Activated effector memory CD4-positive, alpha-beta T cell treated with anti-CD3 and anti-CD28 coated beads, Interleukin-2, amount 50 U/mL, for 16 hours (primary cell): Measurements from ENCODE around the gene PDE6B.

ENCODE experiments used
- DNase-seq: peaks from one replicate; pipeline ENCODE4 v3.0.0-alpha.2; 2020

PDE6B gene

GRCh38 chr4:601612-602558 is 23.5 kb upstream of the PDE6B start:
- peak; percentile 24 for DNase-seq

- DNase-seq, result peak; percentile 79
These were observed 22.8 kb upstream of the PDE6B start for GRCh38 chr4:602559-602942.

GRCh38 chr4:604131-604530 is 21.2 kb upstream of the PDE6B start:
- peak; percentile 28 for DNase-seq

- DNase-seq, result peak; percentile 4
These were observed 19.5 kb upstream of the PDE6B start for GRCh38 chr4:605702-606425.

- peak; percentile 24 for DNase-seq
These were observed 17.1 kb upstream of the PDE6B start for GRCh38 chr4:608236-608635.

GRCh38 chr4:609400-610050 is 15.8 kb upstream of the PDE6B start:
- DNase-seq, result peak; percentile 30

- DNase-seq, result peak; percentile 57
These were observed 14.7 kb upstream of the PDE6B start for GRCh38 chr4:610411-611261.

GRCh38 chr4:612052-612748 is 13.2 kb upstream of the PDE6B start:
- DNase-seq, result peak; percentile 41

GRCh38 chr4:612749-613125 is 12.6 kb upstream of the PDE6B start:
- peak; percentile 27 for DNase-seq

GRCh38 chr4:613126-613525 is 12.2 kb upstream of the PDE6B start:
- peak; percentile 51 for DNase-seq

- DNase-seq, result no peak
These were observed 9.3 kb upstream of the PDE6B start for GRCh38 chr4:616091-616490.

GRCh38 chr4:616911-617643 is 8.3 kb upstream of the PDE6B start:
- DNase-seq, result no peak

- peak; percentile 33 for DNase-seq
These were observed 7.4 kb upstream of the PDE6B start for GRCh38 chr4:617644-618641.

- DNase-seq, result peak; percentile 19
These were observed 5.2 kb upstream of the PDE6B start for GRCh38 chr4:620201-620600.

- peak; percentile 50 for DNase-seq
These were observed 4.5 kb upstream of the PDE6B start for GRCh38 chr4:620851-621261.

GRCh38 chr4:621296-622070 is 3.9 kb upstream of the PDE6B start:
- DNase-seq, result peak; percentile 14

GRCh38 chr4:622071-622995 is 3.0 kb upstream of the PDE6B start:
- peak; percentile 42 for DNase-seq
